HepG2 (cell line): ENCODE results near the gene CADM2. TPM values are rescaled to one million over a fixed set of nuclear protein-coding genes. Genes with fewer than 3 reads are reported as not detected.

Source experiments
- ATAC-seq: fragments of 200-7000 bp; cut with Tn5 transposase; 3 replicates; pipeline ENCODE4 v1.9.1; 2020; ENCODE audit warnings: mild to moderate bottlenecking, moderate library complexity
- BruUV-seq: library from RNA; stranded (reverse); fragments of 400-500 nt; replicated peaks from 2 replicates; lab custom pipeline; 2021; lab: Mats Ljungman, UMichigan
- CTCF ChIA-PET: fragments of 300-600 bp; formaldehyde crosslinking; extraction: SDS; loops from one replicate; lab custom pipeline; 2021; ENCODE audit warnings: low total read pairs, inconsistent platforms, low intra/inter-chr PET ratio; lab: Yijun Ruan, JAX
- POLR2A ChIA-PET: fragments of 350-600 bp; sonication (Branson Sonifier 250); formaldehyde crosslinking; loops from one replicate; lab custom pipeline; 2020; ENCODE audit warnings: antibody characterized with exemption, inconsistent platforms; lab: Yijun Ruan, JAX
- DNase-seq: peaks from one replicate; pipeline ENCODE4 v3.0.0-alpha.2; 2015; ENCODE audit warnings: low spot score
- FAIRE-seq: peaks from 3 replicates; lab custom pipeline; 2011; peaks lifted over from hg19 to GRCh38; lab: Jason Lieb, UNC
- H2AFZ ChIP-seq: one replicate; pipeline ENCODE4 v1.6.1; 2011; ENCODE audit warnings: low read length, inconsistent platforms
- H3K27ac ChIP-seq: fragments of 300-600 bp; 3 replicates; pipeline ENCODE4 v1.8.0; 2011; ENCODE audit warnings: mixed run types, mild to moderate bottlenecking, mixed read lengths, low read length, inconsistent platforms; ENCODE audit not compliant: insufficient read depth; ENCODE audit errors: extremely low read length
- H3K27me3 ChIP-seq, 2 experiments: fragments of 200-600 bp in 1 of 2; 2 replicates in 1 of 2; 3 replicates in 1 of 2; pipeline versions ENCODE4 v1.6.0 to v1.8.0; 2011; ENCODE audit warnings: low read length in 2 of 2, mild to moderate bottlenecking in 2 of 2, moderate library complexity in 2 of 2, inconsistent platforms in 1 of 2; ENCODE audit not compliant: insufficient read depth in 2 of 2, control insufficient read depth in 1 of 2
- H3K36me3 ChIP-seq, 2 experiments: fragments of 200-600 bp in 1 of 2; replicated peaks in 1 of 2; 2 replicates in 1 of 2; 3 replicates in 1 of 2; pipeline versions ENCODE4 v1.5.1 to v1.8.0; 2011; ENCODE audit warnings: low read length in 2 of 2, inconsistent platforms in 1 of 2; ENCODE audit not compliant: insufficient read depth in 2 of 2, control insufficient read depth in 1 of 2
- H3K4me1 ChIP-seq: 2 replicates; pipeline ENCODE4 v1.5.1; 2012; ENCODE audit warnings: low read length, inconsistent platforms; ENCODE audit not compliant: insufficient read depth
- H3K4me2 ChIP-seq: 2 replicates; pipeline ENCODE4 v1.6.0; 2011; ENCODE audit warnings: low read depth, low read length, inconsistent platforms
- H3K4me3 ChIP-seq, 3 experiments: fragments of 200-600 bp in 1 of 3; sonication (generic), shearing (Covaris generic) in 1 of 3; replicated peaks in 1 of 3; 2 replicates each; pipeline ENCODE4 v1.5.1; 2011 to 2016; ENCODE audit warnings: low read length in 3 of 3, inconsistent platforms in 2 of 3, low read depth in 2 of 3, mild to moderate bottlenecking in 2 of 3, control low read depth in 1 of 3, mixed read lengths in 1 of 3; ENCODE audit not compliant: insufficient read depth in 1 of 3
- H3K79me2 ChIP-seq: one replicate; pipeline ENCODE4 v1.6.1; 2011; ENCODE audit warnings: low read length, inconsistent platforms; ENCODE audit not compliant: insufficient read depth
- H3K9ac ChIP-seq: 2 replicates; pipeline ENCODE4 v1.6.0; 2011; ENCODE audit warnings: mild to moderate bottlenecking, low read depth, low read length, inconsistent platforms; ENCODE audit not compliant: insufficient read depth
- H3K9me3 ChIP-seq: 2 replicates; pipeline ENCODE4 v1.5.1; 2012; ENCODE audit warnings: mild to moderate bottlenecking, low read length
- H4K20me1 ChIP-seq: 2 replicates; pipeline ENCODE4 v1.6.0; 2011; ENCODE audit warnings: inconsistent platforms, mild to moderate bottlenecking, low read length, moderate library complexity; ENCODE audit not compliant: insufficient read depth
- ATAD3A ChIP-seq: sonication (generic); formaldehyde crosslinking; IDR thresholded peaks from 2 replicates; pipeline ENCODE4 v1.4.0; 2020; ENCODE audit warnings: missing genetic modification reagents
- ATF7-NPFF ChIP-seq: sonication (generic); formaldehyde crosslinking; IDR thresholded peaks from 2 replicates; pipeline ENCODE4 v1.8.1; 2023; ENCODE audit warnings: mild to moderate bottlenecking, low read depth, missing genetic modification reagents, moderate library complexity
- TEAD3 ChIP-seq: optimal IDR thresholded peaks from 2 replicates; pipeline ENCODE3; 2016; ENCODE audit warnings: borderline replicate concordance
- TGIF2 ChIP-seq: IDR thresholded peaks from 2 replicates; pipeline ENCODE4 v1.6.1; 2016; ENCODE audit warnings: control low read depth, missing compliant biosample characterization
- ZFP62 ChIP-seq: sonication (generic); formaldehyde crosslinking; IDR thresholded peaks from 2 replicates; pipeline ENCODE4 v1.4.0; 2020; ENCODE audit warnings: missing genetic modification reagents
- ZFY ChIP-seq: sonication (generic); formaldehyde crosslinking; IDR thresholded peaks from 2 replicates; pipeline ENCODE4 v1.4.0; 2020; ENCODE audit warnings: missing genetic modification reagents
- ZNF251 ChIP-seq: sonication (generic); formaldehyde crosslinking; IDR thresholded peaks from 2 replicates; pipeline ENCODE4 v1.9.0; 2021; ENCODE audit warnings: mild to moderate bottlenecking, missing genetic modification reagents
- ZNF441 ChIP-seq: sonication (generic); formaldehyde crosslinking; IDR thresholded peaks from 2 replicates; pipeline ENCODE4 v1.7.0; 2021; ENCODE audit warnings: missing genetic modification reagents, borderline replicate concordance
- ZNF589 ChIP-seq: sonication (generic); formaldehyde crosslinking; conservative IDR thresholded peaks from 2 replicates; pipeline ENCODE4 v1.8.0; 2022; ENCODE audit warnings: mild to moderate bottlenecking, moderate library complexity, missing genetic modification reagents
- WGBS: methylation state at CpG from one replicate; pipeline ENCODE4 v1.1.6; 2017; ENCODE audit warnings: low lambda C conversion rate; 5-methylcytosine and 5-hydroxymethylcytosine counted together
- in situ Hi-C: cut with HindIII; loops from 2 replicates; pipeline ENCODE4 v1.10.0; 2017; ENCODE audit warnings: low pct_unique_long_range_greater_than_20kb; ENCODE audit not compliant: extremely low pct_ligation_motif_present
- intact Hi-C: fragments of 100-400 bp; cut with micrococcal nuclease; formaldehyde crosslinking; loops from one replicate; pipeline ENCODE4 v1.10.0; 2022; ENCODE audit not compliant: unreplicated experiment
- polyA plus RNA-seq, 8 experiments: library from polyadenylated mRNA; depleted of rRNA in 3 of 8; stranded (reverse) in 7 of 8; unstranded in 1 of 8; fragments of >200 nt; fragmentation: Illumina TruSeq in 4 of 8; extraction: Trizol in 4 of 8; gene quantifications; 2 replicates each; pipeline versions ENCODE4 v1.2.1 to v1.2.3, GENCODE V29; 2011 to 2016; ENCODE audit warnings: low read depth in 4 of 8, missing spikeins in 1 of 8, mixed read lengths in 1 of 8; ENCODE audit not compliant: insufficient read depth in 1 of 8
- total RNA-seq, 5 experiments: library from RNA; depleted of rRNA; stranded (reverse); fragments of >200 nt; fragmentation: Illumina TruSeq; extraction: Trizol; gene quantifications; 2 replicates each; pipeline ENCODE4 v1.2.3, GENCODE V29; 2016; ENCODE audit warnings: low read depth in 1 of 5
- TF ChIP-seq, protein P1 (sequence below): sonication (generic); formaldehyde crosslinking; IDR thresholded peaks from 2 replicates; pipeline ENCODE4 v1.5.0; 2020; ENCODE audit warnings: mild to moderate bottlenecking, missing genetic modification reagents, moderate library complexity
- TF ChIP-seq, protein P2 (sequence below): sonication (generic); formaldehyde crosslinking; IDR thresholded peaks from 2 replicates; pipeline ENCODE4 v1.8.0; 2022; ENCODE audit warnings: low read depth, missing genetic modification reagents
- TF ChIP-seq, protein P3 (sequence below): fragments of 450-650 bp; IDR thresholded peaks from 2 replicates; pipeline ENCODE4 v1.6.1; 2017

CADM2 gene
- total and polyA plus RNA-seq, 2 of the 13 experiments (the other 11 are each of a cell fraction or from before 2014, with no cell fraction given): not detected

- TF ChIP-seq ZNF441 (CRISPR knock-in tag) (no peak), ATF7-NPFF (CRISPR knock-in tag) (no peak), TEAD3 (CRISPR knock-in tag) (peak; percentile 10), ZFP62 (CRISPR knock-in tag) (no peak), ZNF251 (CRISPR knock-in tag) (no peak)
- TF ChIP-seq, protein P1, sequence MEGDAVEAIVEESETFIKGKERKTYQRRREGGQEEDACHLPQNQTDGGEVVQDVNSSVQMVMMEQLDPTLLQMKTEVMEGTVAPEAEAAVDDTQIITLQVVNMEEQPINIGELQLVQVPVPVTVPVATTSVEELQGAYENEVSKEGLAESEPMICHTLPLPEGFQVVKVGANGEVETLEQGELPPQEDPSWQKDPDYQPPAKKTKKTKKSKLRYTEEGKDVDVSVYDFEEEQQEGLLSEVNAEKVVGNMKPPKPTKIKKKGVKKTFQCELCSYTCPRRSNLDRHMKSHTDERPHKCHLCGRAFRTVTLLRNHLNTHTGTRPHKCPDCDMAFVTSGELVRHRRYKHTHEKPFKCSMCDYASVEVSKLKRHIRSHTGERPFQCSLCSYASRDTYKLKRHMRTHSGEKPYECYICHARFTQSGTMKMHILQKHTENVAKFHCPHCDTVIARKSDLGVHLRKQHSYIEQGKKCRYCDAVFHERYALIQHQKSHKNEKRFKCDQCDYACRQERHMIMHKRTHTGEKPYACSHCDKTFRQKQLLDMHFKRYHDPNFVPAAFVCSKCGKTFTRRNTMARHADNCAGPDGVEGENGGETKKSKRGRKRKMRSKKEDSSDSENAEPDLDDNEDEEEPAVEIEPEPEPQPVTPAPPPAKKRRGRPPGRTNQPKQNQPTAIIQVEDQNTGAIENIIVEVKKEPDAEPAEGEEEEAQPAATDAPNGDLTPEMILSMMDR (CRISPR knock-in tag): peak; percentile 79
- TF ChIP-seq, protein P2, sequence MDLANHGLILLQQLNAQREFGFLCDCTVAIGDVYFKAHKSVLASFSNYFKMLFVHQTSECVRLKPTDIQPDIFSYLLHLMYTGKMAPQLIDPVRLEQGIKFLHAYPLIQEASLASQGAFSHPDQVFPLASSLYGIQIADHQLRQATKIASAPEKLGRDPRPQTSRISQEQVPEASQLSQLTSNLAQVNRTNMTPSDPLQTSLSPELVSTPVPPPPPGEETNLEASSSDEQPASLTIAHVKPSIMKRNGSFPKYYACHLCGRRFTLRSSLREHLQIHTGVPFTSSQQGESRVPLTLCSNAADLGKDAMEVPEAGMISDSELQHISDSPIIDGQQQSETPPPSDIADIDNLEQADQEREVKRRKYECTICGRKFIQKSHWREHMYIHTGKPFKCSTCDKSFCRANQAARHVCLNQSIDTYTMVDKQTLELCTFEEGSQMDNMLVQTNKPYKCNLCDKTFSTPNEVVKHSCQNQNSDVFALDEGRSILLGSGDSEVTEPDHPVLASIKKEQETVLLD (CRISPR knock-in tag): no peak
These were observed 402.1 kb downstream of the CADM2 start (continued) for GRCh38 chr3:85360742-85361387.

DNA sequence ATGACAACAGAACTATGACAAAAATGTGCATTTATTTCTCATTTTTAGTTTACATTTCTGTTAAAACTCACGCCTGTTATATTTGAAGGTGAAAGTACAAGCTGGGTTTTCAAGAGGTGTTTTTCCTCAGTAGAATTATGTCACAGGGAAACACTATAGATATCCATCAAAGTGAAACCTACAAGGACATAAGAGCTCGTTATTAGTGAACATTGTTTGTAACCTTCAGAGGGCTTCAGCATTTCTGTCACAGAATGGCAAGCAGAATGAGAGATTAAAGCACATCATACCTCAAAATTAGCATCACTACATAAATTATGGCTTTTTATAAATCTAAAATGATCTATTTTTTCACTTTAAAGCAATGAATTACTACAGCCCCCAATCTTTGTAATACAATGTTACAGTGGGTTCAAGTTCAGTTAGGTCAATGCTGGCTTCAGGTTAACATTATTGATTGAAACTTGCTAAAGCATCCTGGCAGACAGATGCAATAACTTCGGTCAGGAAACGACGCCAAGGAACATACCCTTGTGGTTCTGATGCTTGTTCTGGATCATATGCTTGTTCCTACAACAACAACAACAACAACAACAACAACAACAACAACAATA lies 405.6 kb downstream of the CADM2 start:
- no peak for TF ChIP-seq ZNF589 (CRISPR knock-in tag)
- no peak for TF ChIP-seq TGIF2 (CRISPR knock-in tag)
- TF ChIP-seq, protein P3, sequence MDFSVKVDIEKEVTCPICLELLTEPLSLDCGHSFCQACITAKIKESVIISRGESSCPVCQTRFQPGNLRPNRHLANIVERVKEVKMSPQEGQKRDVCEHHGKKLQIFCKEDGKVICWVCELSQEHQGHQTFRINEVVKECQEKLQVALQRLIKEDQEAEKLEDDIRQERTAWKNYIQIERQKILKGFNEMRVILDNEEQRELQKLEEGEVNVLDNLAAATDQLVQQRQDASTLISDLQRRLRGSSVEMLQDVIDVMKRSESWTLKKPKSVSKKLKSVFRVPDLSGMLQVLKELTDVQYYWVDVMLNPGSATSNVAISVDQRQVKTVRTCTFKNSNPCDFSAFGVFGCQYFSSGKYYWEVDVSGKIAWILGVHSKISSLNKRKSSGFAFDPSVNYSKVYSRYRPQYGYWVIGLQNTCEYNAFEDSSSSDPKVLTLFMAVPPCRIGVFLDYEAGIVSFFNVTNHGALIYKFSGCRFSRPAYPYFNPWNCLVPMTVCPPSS: no peak
- TF ChIP-seq ATAD3A (CRISPR knock-in tag): no peak
- TF ChIP-seq ZFY: no peak
- TF ChIP-seq, all 625 proteins: peak for 0
- no peaks in the 10 kb centered on the region for H3K9me3 ChIP-seq
- CTCF ChIA-PET: no interaction called here
- 4% methylated on average over 5 of the region's 5 CpGs for WGBS
- in situ Hi-C loops: loop anchor here (10.0 to 25.0 kb wide), 2 partner anchors 402 to 820 kb away; partner anchors contain the start of gene CADM2
- no peak overlapping the region for H3K27ac ChIP-seq
- no peaks in the 10 kb centered on the region for H3K79me2 ChIP-seq
- H3K36me3 ChIP-seq: no peaks in the 10 kb centered on the region
- no peak for ATAC-seq
- no peak overlapping the region for H3K4me2 ChIP-seq
- BruUV-seq: no TSS peak
- DNase-seq: no peak
- no peak overlapping the region for H3K4me3 ChIP-seq
- no peaks in the 10 kb centered on the region for H4K20me1 ChIP-seq
- no peak overlapping the region for H2AFZ ChIP-seq
- H3K9ac ChIP-seq: no peak overlapping the region
- intact Hi-C loops: no loop called here
- no peaks in the 10 kb centered on the region for H3K4me1 ChIP-seq
- POLR2A ChIA-PET: no interaction called here
- no peaks in the 10 kb centered on the region for H3K27me3 ChIP-seq
- FAIRE-seq: no peak
